GM18526 (cell line): Measurements from ENCODE around the gene FAM169A.

Source experiments
- POLR2A ChIP-seq: IDR thresholded peaks from 3 replicates; pipeline ENCODE4 v1.6.1; 2011; ENCODE audit not compliant: insufficient read length; ENCODE audit errors: extremely low read depth

The FAM169A gene

DNA sequence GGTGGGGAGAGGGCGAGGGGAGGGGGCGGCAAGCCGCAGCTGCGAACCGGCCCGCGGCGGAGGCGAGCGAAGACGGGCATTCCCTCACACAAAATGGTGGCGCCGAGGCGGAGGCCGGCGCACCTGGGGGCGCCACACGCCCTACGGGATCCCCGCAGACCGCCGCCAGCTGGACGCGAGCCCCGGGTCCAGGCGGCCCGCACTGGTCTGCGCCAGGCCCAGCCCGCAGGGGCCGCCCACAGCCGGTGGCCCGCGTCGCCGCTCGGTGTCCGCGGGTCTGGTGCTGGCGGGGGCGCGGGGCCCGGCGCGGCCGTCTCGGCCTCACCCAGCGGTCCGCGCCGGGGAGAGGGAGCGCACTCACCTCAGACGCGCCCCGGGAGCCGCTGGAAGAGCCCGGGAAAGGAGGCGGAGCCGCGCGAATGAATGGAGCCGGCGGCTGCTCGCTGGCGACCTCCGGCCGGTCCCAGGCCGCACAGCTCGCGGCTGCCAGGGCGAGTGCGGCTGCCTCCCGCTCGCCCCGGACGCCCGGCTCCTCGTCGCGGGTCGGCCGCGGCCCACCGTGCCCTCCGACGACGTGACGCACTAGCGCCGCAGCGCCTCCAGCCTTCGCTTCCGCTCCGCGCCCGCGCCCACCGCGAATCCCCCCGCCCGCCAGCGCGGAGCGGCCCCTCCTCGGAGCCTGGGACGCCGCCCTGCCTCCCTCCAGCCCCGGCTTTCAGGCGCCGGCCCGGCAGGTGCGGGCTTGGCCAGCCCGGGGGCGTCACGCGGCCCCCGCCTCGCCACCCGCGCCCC lies at the start of gene FAM169A:
FAM169A (minus strand) TSS at position 584 of the 792 bp plus-strand sequence. CDS start 24,711 bp downstream, outside the sequence.
- no peak for TF ChIP-seq POLR2A

- TF ChIP-seq POLR2A: no peak
Measured at GRCh38 chr5:74915488-74915887, 49.3 kb upstream of the FAM169A start.

- TF ChIP-seq POLR2A: no peak
Measured at GRCh38 chr5:74903165-74903787, 37.1 kb upstream of the FAM169A start.

- no peak for TF ChIP-seq POLR2A
Measured at GRCh38 chr5:74897049-74897448, 30.9 kb upstream of the FAM169A start.

- no peak for TF ChIP-seq POLR2A
Measured at GRCh38 chr5:74895906-74896305, 29.7 kb upstream of the FAM169A start.

DNA sequence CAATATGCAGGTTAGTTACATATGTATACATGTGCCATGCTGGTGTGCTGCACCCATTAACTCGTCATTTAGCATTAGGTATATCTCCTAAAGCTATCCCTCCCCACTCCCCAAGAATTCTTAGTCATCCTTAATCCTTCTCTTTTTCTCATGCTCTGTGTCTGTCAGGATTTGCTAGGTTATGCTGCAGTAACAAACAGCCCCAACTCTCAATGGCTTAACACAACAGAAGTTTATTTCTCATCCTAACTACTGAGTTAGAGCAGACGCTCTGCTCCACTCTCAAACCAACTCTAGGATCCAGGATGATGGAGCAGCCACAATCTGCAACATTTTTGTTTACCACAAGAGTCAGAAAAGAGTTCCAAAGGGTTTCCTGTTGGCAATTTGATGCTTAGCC lies 28.2 kb upstream of the FAM169A start:
- TF ChIP-seq POLR2A: no peak

GRCh38 chr5:74892921-74893320 lies 26.7 kb upstream of the FAM169A start:
- TF ChIP-seq POLR2A: no peak

- no peak for TF ChIP-seq POLR2A
Measured at GRCh38 chr5:74889523-74890105, 23.4 kb upstream of the FAM169A start.

DNA sequence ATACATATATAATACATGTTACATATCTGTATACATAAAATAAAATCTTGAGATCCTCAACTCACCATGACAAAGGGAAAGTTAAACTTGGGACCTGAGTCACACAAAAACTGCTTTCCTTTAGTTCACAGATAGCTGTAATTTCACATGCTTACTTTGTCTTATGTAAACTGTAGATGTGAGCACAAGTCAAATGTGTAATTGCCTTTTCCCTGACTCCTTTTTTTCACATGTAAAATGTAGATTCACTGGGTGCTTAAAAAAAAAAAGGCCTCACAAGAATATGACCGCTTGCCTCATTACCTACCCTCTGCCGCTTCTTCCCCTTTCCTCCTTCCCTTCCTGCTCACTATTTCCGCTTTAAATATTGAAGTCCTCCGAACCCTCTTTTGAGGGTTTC lies 21.9 kb upstream of the FAM169A start:
- no peak for TF ChIP-seq POLR2A

GRCh38 chr5:74885170-74885569 lies 19.0 kb upstream of the FAM169A start:
- TF ChIP-seq POLR2A: no peak

DNA sequence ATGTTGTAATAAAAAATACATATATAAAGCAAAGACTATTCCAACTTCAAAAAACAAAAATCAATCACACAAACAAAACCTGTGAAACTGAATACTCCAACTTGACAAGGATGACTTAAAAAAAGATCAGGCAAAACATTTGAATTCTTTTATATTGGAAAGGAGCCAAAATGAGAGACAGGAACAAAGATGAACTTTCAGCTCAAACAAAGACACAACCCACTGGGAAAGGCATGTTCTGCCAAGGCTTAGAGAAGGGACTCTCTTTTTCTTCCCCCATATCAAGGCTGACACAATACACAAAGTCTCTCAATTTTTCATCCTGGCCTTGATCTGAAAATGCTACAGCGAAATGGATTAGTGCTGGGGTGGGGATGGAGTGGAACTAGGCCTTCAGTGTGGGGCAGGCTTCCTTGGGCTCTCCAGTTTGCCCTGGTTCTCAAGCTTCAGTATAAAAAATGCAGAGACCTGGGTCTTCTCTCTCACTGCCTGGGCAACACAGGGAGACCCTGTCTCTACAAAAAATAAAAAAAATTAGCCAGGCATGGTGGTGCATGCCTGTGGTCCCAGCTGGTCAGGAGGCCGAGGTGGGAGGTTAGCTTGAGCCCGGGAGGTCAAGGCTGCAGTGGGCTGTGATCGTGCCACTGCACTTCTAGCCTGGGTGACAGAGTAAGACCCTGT lies 11.6 kb upstream of the FAM169A start:
- TF ChIP-seq POLR2A: no peak

DNA sequence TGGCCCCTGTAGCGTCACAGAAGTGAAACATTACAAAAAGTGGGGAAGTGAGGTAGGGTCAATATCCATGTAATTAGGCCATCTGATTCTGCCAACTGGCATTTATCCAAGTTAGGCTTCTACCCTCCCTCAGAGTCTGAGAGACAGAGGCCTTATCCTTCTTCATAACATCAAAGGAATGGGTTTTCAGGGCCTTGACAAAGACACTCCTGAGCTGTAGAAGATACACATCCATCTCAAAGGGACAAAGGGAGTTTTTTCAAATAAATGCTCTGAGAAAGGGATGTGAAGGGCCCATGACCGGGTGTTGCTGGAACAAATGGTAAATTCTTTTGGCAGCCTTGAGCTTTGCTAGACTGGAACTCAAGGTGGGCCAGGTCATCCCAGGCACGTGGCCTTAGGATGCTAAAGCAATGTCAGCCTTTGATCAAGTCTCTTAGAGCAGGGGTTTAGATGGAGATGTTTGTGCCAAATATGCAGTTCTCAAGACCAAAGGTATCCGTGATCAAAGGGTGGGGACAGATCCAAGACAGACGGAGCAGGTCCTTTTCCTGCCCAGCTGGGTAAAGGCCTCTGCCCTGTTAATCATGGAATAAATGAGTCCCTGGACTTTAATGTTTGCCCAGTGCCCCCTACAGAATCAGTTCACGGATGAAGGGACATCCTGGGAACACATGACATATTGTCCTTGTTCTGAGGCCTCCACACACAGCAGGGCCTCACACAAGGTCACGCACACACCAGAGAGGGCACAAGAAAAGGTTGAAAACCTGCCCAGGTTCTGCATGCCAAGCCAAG lies 10.0 kb upstream of the FAM169A start:
- no peak for TF ChIP-seq POLR2A

- TF ChIP-seq POLR2A: no peak
Measured at GRCh38 chr5:74873525-74874249, 7.5 kb upstream of the FAM169A start.

- TF ChIP-seq POLR2A: no peak
Measured at GRCh38 chr5:74870299-74871067, 4.3 kb upstream of the FAM169A start.

DNA sequence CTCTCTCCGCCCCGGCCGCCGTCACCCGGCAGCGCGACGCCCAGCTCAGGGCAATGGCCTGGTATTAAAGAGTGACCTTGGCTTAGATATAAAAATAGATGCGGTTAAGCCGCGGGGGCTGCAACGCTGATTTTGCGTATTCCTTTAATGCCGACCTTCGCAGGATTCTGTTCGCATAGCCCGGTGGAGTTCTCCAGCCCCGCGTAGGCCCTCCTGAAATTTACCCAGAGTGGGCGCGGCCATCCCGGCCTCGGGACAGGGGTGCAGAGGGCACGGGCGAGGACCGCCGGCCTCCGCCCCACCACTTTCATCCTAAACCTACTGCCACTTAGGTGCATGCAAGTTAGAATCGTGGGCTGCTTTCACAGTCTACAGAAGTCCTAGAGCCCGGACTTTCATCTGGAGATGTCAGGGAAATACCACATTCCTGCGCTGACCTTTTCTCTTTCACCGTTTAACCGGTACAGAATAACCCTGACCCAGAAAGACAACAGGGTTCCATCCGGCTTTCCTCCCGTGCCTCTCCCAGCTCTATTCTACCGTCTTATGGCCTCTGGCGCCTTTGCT lies 492 bp upstream of the FAM169A start:
- no peak for TF ChIP-seq POLR2A
